Measurements from ENCODE around the gene KCNN1.

DNA sequence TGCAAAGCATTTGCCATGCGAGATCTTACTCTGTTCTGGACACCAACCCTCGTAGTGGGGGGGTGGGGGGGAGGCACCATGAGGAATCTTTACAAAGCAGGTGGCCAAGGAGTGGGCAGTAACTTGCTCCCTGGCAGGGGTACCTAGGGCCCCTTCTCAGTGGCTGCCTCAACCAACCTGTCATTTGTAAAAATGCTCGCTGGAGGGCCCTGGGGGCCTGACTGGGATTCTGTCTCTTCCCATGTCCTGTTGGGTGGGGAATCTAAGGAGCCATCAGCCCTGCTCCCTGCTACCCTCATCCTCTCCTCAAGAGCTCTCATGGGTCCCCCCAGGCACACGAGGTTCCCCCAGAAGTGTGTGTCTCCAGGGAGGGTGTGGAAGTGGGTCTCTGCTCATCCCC lies 1.5 kb downstream of the KCNN1 start:
- TF ChIP-seq CTCF (IDR thresholded peaks at IDR 0.05): no peak
- TF ChIP-seq POLR2A (IDR thresholded peaks at IDR 0.05): no peak

Data from testis (tissue), 2 donors.